HG03469 (cell line): ENCODE measurements around the gene SCN4B.
"Not testable (repeated sequence)": the region's sequence is repeated elsewhere in the genome, so short reads cannot be mapped to it uniquely, and the experiment has no call there.

Experiments used
- ATAC-seq: cut with Tn5 transposase; IDR thresholded peaks from one replicate; pipeline ENCODE4 v1.9.1; 2021; ENCODE audit warnings: mild to moderate bottlenecking, moderate library complexity, moderate number of reproducible peaks; ENCODE audit not compliant: unreplicated experiment

Gene SCN4B

GRCh38 chr11:118152552-118153471, at the start of gene SCN4B:
TSS of gene SCN4B (minus strand) at chr11:118152823. CDS start at chr11:118152673, 150 bp downstream.
- no peak for ATAC-seq

GRCh38 chr11:118201966-118202365, 49.3 kb upstream of the SCN4B start:
- ATAC-seq: no peak

- ATAC-seq: no peak
Observed at GRCh38 chr11:118200901-118201680, 48.5 kb upstream of the SCN4B start.

- ATAC-seq: no peak
Observed at GRCh38 chr11:118200497-118200896, 47.9 kb upstream of the SCN4B start.

- no peak for ATAC-seq
Observed at GRCh38 chr11:118199135-118199534, 46.5 kb upstream of the SCN4B start.

- no peak for ATAC-seq
Observed at GRCh38 chr11:118198370-118198769, 45.7 kb upstream of the SCN4B start.

- ATAC-seq: no peak
Observed at GRCh38 chr11:118194835-118195627, 42.4 kb upstream of the SCN4B start.

- ATAC-seq: no peak
Observed at GRCh38 chr11:118193910-118194566, 41.4 kb upstream of the SCN4B start.

- ATAC-seq: not testable (repeated sequence)
Observed at GRCh38 chr11:118192817-118193216, 40.2 kb upstream of the SCN4B start.

- not testable (repeated sequence) for ATAC-seq
Observed at GRCh38 chr11:118190942-118191506, 38.4 kb upstream of the SCN4B start.

GRCh38 chr11:118186346-118187107, 33.9 kb upstream of the SCN4B start:
- ATAC-seq: no peak

GRCh38 chr11:118184784-118185579, 32.4 kb upstream of the SCN4B start:
- no peak for ATAC-seq

GRCh38 chr11:118183691-118184090, 31.1 kb upstream of the SCN4B start:
- not testable (repeated sequence) for ATAC-seq

- no peak for ATAC-seq
Observed at GRCh38 chr11:118180300-118180703, 27.7 kb upstream of the SCN4B start.

- no peak for ATAC-seq
Observed at GRCh38 chr11:118176778-118177134, 24.1 kb upstream of the SCN4B start.

- no peak for ATAC-seq
Observed at GRCh38 chr11:118175993-118176777, 23.6 kb upstream of the SCN4B start, which contains the start of gene SCN2B. TSS of gene SCN2B (minus strand) at chr11:118176639. CDS start at chr11:118176431, 208 bp downstream.
